HG02623 (cell line): ENCODE data around the gene MINDY2.
"Not testable (repeated sequence)": the region's sequence is repeated elsewhere in the genome, so short reads cannot be mapped to it uniquely, and the experiment has no call there.

ENCODE experiments used
- ATAC-seq: cut with Tn5 transposase; IDR thresholded peaks from one replicate; pipeline ENCODE4 v1.9.1; 2021; ENCODE audit warnings: moderate library complexity; ENCODE audit not compliant: unreplicated experiment

The MINDY2 gene

GRCh38 chr15:58880320-58880719, 109.2 kb downstream of the MINDY2 start:
- no peak for ATAC-seq

DNA sequence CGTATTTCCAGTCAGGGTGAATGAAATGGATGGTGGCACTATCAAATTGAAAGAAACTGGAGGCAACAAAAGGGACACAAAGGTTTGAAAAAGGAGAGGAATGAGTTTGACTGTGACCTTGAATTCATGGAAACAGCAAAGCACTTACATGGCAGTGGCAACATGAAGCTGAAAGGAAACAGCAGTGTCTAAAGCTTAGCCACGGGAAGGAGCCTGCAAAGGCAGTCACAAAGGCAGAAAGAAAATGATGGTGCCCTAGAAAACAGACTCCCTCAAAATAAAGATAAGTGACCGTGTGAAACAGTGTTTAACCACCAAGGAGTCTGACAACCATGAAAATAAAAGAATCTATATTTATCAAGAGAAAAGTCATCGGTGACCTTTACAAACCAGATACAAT, 111.1 kb downstream of the MINDY2 start:
- no peak for ATAC-seq

DNA sequence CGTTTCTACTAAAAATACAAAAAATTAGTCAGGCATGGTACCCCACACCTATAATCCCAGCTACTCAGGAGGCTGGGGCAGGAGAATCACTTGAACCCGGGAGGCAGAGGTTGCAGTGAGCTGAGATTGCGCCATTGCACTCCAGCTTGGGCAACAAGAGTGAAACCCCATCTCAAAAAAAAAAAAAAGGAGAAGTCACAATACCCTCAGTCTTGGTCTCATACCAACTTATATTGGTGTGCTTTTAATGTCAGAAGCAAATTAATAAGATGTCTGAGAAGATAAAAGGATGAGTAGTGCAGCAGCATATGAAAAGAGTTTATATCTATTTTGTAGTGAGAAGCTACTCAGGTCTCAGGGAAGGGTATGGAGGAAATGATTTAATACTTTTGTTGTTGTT, 112.8 kb downstream of the MINDY2 start:
- ATAC-seq, result not testable (repeated sequence)

- no peak for ATAC-seq
Observed at GRCh38 chr15:58886921-58887320, 115.8 kb downstream of the MINDY2 start.

GRCh38 chr15:58889363-58889762, 118.3 kb downstream of the MINDY2 start:
- ATAC-seq, result no peak

- no peak for ATAC-seq
Observed at GRCh38 chr15:58898150-58898680, 127.1 kb downstream of the MINDY2 start.

- no peak for ATAC-seq
Observed at GRCh38 chr15:58900631-58901030, 129.5 kb downstream of the MINDY2 start.

DNA sequence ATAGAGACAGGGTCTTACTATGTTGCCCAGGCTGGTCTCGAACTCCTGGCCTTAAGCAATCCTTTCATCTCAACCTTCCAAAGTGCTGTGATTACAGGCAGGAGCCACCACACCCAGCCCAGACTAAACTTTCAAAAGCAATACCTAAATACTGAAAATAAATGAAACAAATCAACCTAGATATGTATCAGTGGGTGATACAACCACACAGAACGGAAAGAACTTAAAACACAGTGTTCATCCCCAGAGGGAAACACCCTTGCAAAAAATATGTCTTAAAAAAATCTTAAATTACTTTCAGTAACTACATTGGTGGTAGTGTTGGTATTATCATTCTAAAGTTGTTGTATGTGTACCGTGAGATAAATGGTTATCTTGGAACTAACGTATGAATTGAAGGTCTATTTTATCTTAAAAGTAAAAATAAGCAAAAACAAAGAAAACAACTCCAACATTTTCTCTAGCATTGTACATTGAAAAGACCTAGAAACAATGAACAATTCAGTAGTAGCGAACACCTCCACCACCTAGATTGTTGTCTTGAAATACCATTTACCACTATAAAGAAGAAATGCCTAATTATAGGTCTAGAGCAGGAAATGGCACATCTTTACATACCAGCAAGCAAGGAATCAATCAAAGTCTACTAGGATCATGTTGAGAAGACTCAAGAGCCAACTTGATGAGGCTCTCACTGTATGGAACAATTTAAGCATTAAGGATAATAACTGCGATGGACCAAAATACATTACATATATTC, 137.6 kb downstream of the MINDY2 start:
- ATAC-seq, result no peak

- no peak for ATAC-seq
Observed at GRCh38 chr15:58909616-58910015, 138.5 kb downstream of the MINDY2 start.

DNA sequence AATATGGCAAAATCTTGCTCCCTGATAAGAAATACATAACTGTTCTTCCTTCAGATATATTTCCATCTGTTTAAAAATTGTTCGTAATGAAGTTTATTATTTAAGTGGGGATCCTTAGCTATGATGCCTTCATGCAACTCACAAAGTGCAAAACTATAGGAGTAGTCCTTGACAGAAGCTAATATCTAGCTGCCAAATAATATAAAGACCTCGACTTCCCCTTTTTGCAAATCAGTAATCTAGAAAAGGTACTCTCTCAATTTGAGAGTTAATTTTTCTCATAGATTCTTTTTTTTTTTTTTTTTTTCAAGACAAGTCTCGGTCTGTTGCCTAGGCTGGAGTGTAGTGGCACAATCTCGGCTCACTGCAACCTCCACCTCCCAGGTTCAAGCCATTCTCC, 139.4 kb downstream of the MINDY2 start:
- no peak for ATAC-seq
